Left cardiac atrium (tissue), 4 donors: ENCODE data around the gene PLEKHH1. TPM values are rescaled to one million over a fixed set of nuclear protein-coding genes. Genes with fewer than 3 reads are reported as not detected.

Source experiments
- ATAC-seq, 2 donors: fragments of 200-7000 bp; cut with Tn5 transposase; one replicate each; pipeline ENCODE4 v1.9.1; 2020; ENCODE audit warnings: mild to moderate bottlenecking in 2 of 2, moderate library complexity in 2 of 2
- DNase-seq: peaks from one replicate; pipeline ENCODE4 v3.0.0-alpha.2; 2020
- intact Hi-C, 2 donors: fragments of 100-400 bp; cut with DNase I; formaldehyde crosslinking; loops; one replicate each; pipeline versions ENCODE4 v1.14.1 to v1.15.1; 2022 to 2023
- long read RNA-seq: library from polyadenylated mRNA; unstranded; transcript quantifications from one replicate; pipeline ENCODE4 v2.0.0, GENCODE V29; 2021
- total RNA-seq, 2 donors: library from RNA; stranded (reverse); fragmentation: NEBNext Ultra II Directional; extraction: Animal tissue kit (Norgen Biotek cat#: 25700); gene quantifications; one replicate each; pipeline ENCODE4 v1.2.1, GENCODE V29; 2021
- donor health status: DM: no; HTN: yes; CAD: no.
- donor health status: DM: no; HTN: yes; CAD: no; lungs with severe emphysema.
- donor health status: DM: yes; HTN: yes; CAD: no.
- donor health status: Dilated cardiomyopathy.

PLEKHH1 gene
- total RNA-seq, result 1 to 10 TPM; 3.6 to 5.5 TPM
- long read RNA-seq, partial matches to known transcripts, result 1 of 2 reads
- long read RNA-seq, other reads (novel, unspliced or antisense), result 1 of 2 reads

- intact Hi-C loops, result no loop called here
- DNase-seq, result peak; percentile 84
These were observed at the start of gene PLEKHH1 for GRCh38 chr14:67532998-67533753. Gene PLEKHH1 (plus strand): TSS chr14:67533290. CDS start chr14:67541868, 8,578 bp downstream.

DNA sequence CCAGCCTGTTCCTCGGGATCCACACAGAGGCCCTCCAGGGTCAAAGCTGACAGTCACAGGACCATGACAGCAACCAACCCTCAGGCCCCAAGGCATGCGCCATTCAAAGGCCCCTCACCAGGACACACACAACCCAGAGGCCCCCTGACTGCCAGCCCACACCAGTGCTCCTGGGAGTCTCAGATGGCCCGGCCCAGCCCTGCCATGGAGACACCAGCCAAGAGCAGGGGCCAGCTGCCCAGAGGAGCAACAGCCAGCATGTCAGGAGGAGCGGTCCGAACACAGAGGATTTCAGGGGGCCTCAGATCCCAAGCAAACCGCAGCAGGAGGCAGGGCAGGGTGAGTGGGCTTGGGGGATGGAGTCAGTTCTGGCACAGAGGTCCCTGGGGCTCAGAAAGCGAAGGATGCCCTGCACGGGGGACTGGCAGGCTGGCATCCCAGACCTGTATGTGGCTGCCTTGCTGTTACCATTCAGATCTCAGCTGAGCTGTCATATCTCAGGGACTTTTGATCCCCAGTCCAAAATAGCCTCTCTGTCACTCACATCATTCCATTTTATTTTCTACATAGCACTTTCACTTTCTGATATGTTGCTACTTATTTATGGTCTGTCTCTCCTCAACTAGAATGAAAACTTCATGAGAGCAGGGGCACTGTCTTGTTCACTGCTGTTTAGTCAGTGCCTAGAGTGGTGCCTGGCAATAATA lies 49.4 kb upstream of the PLEKHH1 start:
- intact Hi-C loops, result no loop called here
- no peak for DNase-seq

More at GRCh38 chr14:67532998-67533753, at the start of gene PLEKHH1:
- peak; percentile 95 to 99 for ATAC-seq

DNA sequence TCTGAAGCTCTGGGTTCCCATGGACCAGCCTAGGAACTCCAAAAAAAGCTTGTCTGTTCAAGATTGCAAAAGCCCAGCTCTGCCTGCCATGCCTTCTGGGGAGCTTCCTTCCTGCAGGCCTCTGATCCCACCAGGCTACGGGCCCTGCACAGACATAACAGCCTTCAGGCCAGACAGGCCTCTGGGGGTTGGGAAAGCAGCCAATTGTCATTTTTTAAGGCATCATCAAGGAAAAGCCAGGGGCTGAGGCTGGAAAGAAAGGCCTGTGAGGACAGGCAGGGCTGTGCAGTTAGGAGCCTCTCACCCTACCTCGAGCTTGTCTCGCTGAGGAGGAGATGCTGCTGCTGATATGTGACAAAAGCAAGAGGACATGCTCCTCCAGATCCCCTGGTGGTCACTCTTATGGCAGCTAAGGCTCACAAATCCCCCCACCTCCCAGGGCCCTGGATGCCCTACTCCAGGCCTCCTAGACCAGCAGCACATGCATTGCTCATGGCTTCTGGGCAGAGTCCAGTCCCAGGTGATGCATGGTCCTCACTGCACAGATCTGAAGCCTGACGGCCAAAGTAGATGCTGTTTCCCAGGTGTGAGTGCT lies 47.5 kb upstream of the PLEKHH1 start:
- DNase-seq, result no peak
- no peak for ATAC-seq

More for the DNA sequence above, 49.4 kb upstream of the PLEKHH1 start:
- ATAC-seq, result peak; percentile 42 to 60

GRCh38 chr14:67486890-67487289 lies 46.2 kb upstream of the PLEKHH1 start:
- ATAC-seq (peak; percentile 69 to 70), DNase-seq (peak; percentile 26)
- intact Hi-C loops, result no loop called here

More for the DNA sequence above, 47.5 kb upstream of the PLEKHH1 start:
- intact Hi-C loops, result no loop called here

- intact Hi-C loops, result no loop called here
These were observed 45.8 kb upstream of the PLEKHH1 start for GRCh38 chr14:67487332-67487731.

DNA sequence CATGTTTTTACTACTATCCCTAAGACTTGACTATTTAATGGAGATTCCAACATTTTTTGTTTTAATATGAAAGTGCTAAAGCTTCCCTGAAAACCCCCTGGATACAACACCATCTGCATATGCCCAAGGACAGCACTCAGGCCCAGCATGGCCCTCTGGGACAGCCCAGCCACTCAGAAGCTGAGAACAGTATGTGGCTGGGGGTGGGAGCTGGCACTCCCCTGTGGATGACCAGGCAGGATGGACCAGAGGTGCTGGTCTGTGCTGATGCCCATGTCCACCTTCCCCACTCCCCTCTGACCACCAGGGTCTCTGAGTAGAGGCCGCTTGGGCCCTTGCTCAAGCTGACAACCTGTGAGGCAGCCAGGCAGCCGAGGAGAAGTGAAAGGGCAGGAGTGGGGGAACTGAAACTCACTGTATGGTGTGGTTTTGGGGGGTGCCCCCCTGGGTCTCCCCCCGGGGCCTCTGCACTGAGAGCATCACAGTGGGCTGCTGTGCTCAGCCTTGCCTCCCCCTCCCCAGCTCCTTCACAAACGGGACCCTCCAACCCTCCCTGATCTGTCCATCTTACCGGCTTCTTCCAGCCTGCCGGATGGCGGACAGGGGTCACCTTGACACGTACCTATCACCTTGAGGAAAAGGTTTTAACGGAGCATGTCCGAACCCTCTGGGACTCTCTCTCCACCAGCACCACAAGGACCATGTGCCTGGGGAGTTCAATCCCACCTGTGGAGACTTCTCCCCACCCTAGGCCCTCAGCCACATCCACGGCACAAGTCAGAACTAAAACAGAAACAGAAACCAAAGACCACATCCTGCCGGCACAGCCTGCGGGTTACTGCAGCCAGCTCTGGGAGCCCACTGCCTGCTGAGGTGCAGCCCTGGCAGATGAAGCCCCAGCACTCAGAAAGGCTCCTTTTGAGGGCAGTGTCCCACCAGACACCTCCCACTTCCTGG lies 44.9 kb upstream of the PLEKHH1 start, which contains the start of gene TMEM229B:
Gene TMEM229B (minus strand): TSS at position 785 of the 957 bp plus-strand sequence. CDS start 14,798 bp downstream, outside the sequence.
- ATAC-seq (peak; percentile 53 to 66), DNase-seq (peak; percentile 36)
- intact Hi-C loops, result no loop called here

More at GRCh38 chr14:67487332-67487731, 45.8 kb upstream of the PLEKHH1 start:
- DNase-seq (no peak), ATAC-seq (no peak)

GRCh38 chr14:67490196-67490595 lies 42.9 kb upstream of the PLEKHH1 start:
- ATAC-seq (no peak), DNase-seq (no peak)
- intact Hi-C loops, result no loop called here

DNA sequence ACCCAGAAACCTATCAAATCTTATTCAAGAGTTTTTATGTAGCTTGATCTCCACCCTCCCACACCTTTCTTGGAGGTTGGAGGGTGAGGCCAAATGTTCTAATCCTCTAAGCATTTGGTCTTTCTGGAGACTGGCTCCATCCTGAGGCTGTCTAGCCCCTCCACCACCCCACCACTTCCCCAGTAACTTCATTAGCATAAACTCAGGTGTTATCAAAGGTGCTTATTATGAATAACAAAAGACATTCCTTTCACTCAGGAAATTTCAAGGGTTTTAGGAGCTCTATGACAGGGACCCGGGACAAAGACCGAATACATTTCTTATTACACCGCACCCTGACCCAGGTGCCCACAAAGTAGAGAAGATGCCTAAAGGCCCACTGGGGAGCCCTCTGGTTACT lies 41.8 kb upstream of the PLEKHH1 start:
- intact Hi-C loops, result no loop called here
- ATAC-seq (no peak), DNase-seq (no peak)

DNA sequence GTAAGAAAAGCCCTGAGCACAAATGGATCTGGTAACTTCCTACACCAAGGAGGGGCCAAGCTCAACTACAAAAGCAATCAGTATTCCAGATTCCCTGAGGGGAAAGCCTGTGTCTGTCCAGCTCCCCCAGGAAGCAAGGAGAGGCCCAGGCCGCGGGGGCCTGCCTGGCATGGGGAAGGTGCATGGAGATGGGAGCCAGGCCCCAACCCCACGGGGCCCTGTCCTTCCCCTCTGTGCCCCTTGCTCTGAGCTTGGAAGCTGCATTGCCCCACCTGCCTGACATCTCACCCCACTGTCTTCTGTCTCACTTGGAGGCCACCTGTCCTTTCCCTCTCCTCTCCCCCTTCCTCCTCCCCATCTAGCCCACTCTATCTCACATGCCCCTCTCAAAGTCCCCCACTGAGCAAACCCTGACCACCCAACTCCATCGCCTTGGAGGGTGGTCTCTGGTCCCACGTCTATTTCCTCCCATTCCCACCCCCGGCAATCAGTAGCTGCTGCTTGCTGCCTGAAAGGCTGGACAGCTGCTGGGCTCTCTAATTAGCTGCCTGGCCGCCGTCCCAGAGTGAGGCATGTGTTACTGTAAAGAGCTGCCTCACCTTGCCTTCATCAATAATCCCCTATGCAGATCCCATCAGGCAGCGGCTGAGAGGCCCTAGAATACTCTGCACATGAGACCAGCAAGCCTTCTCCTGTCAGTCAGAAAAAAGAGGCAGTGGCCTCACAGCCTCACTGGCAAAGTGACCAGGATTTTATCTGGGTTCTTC lies 41.2 kb upstream of the PLEKHH1 start:
- DNase-seq, result no peak
- intact Hi-C loops, result no loop called here
- ATAC-seq, result no peak

DNA sequence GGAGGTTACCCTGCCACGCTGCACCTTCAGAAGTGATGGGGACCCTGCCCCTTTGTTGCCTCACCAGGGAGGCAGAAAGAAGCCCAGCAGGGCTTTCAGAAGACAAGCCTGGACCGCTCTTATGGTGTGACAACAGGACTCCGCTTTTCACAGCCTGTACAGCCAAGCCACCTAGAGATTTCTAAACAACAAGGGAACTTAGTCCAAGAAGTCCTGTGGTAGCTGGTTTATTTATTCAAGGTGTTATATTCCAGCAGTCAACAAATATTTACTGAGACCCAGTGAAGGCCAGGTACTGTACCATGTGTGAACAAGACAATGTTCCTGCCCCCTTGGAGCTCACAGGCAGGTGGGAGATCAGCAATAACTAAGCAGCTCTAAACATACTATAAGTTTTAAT lies 40.6 kb upstream of the PLEKHH1 start:
- intact Hi-C loops, result no loop called here
- no peak for ATAC-seq
- no peak for DNase-seq

DNA sequence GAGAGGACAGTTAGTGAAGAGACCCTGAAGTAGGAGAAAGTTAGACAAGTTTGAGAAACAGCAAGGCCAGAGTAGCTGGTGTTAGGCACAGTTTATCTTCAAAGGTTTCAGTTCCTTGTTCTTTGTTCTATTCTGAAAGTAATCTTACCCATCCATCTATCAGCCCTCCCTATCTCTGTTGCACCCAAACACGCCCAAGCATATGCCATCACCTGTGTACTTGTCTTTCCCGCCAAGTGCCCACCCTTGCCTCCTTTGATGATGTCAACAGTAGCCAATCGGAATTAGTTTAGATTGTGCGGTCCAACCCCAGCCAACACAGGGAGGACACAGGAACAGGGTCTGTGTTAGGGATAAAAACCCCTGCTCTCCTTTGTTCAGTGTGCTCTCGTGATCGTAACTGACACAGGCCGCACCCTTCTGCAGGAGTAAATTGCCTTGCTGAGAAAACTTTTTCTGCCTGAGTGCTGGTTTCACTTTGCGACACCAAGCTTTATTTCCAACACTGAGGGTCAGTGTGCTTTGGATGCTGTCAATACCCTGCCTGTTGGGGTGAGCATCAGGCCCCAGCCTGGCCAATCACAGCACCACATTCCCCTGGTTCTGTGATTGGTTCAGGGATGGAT lies 39.9 kb upstream of the PLEKHH1 start:
- intact Hi-C loops, result no loop called here

GRCh38 chr14:67495827-67496226 lies 37.3 kb upstream of the PLEKHH1 start:
- ATAC-seq, result no peak
- intact Hi-C loops, result no loop called here
- DNase-seq, result no peak

More for the DNA sequence above, 39.9 kb upstream of the PLEKHH1 start:
- DNase-seq (no peak), ATAC-seq (no peak)

DNA sequence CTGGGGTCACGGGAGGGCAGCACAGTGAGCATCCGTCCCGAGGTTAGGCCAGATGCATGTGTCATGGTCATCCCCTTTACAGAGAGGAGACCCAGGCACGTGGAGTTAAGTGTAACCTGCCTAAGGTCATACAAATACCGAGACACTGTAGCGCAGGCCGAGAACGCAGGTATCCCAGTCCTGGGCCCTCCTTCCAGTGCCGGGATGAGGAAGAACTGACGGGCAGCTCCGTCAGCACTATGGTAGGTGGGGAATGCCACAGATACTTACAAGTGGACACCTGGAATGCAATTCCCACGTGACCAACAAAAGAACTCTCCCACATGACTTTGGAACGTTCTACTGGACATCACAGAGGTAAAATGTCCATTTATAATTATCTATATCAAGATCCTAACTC lies 35.9 kb upstream of the PLEKHH1 start:
- no peak for ATAC-seq
- intact Hi-C loops, result no loop called here
- no peak for DNase-seq

DNA sequence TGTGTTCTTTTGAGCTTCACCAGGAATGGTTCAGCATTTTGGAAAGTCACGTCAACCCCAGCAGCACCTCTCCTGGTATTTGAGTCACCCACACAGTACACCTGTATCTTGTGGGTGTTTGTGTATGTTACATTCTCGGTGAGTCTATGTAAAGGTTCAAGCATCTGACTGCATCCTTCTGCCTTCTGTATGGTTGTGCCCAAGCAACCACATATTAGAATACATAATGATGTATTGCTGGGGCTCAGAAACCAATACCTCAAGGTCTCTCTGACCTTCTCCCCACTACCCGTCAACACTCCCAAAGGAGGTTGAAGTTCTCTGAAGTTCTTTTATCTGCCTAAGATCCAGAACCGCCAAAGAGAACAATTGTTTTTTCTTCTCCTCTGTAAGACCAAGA lies 35.4 kb upstream of the PLEKHH1 start:
- intact Hi-C loops, result no loop called here
- ATAC-seq (no peak), DNase-seq (no peak)

- DNase-seq, result no peak
- ATAC-seq, result no peak
- intact Hi-C loops, result no loop called here
These were observed 32.1 kb upstream of the PLEKHH1 start for GRCh38 chr14:67500981-67501380.

DNA sequence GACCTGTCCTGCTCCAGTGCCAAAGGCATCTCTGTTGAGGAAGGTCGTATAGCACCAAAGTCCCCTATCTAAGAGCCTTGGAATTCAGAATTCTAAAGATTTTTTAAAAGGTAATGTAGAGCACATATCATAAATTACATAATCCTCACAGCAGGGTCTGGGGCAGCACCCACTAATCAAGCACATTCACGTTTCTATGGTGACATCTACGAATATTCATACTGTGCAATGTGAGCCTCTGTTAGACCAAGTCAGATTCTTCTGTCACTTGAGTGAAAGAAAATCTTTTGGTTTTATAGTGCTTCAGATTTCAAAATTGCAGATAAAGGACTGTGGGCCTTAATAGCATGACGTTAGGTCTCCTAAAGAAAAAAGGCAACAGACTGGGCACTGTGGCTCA lies 31.4 kb upstream of the PLEKHH1 start:
- ATAC-seq (no peak), DNase-seq (no peak)
- intact Hi-C loops, result no loop called here

- intact Hi-C loops, result no loop called here
- DNase-seq, result no peak
- ATAC-seq, result no peak
These were observed 30.2 kb upstream of the PLEKHH1 start for GRCh38 chr14:67502867-67503266.

- DNase-seq (no peak), ATAC-seq (no peak)
- intact Hi-C loops, result no loop called here
These were observed 29.8 kb upstream of the PLEKHH1 start for GRCh38 chr14:67503331-67503730.
